ENCODE measurements around the gene GAS1.

GAS1 gene

GRCh38 chr9:86977205-86977835 is 30.0 kb upstream of the GAS1 start:
- H3K4me3 ChIP-seq (replicated peaks; ENCODE audit: low read depth, low read length), result no peak overlapping the region
- TF ChIP-seq, protein P1, sequence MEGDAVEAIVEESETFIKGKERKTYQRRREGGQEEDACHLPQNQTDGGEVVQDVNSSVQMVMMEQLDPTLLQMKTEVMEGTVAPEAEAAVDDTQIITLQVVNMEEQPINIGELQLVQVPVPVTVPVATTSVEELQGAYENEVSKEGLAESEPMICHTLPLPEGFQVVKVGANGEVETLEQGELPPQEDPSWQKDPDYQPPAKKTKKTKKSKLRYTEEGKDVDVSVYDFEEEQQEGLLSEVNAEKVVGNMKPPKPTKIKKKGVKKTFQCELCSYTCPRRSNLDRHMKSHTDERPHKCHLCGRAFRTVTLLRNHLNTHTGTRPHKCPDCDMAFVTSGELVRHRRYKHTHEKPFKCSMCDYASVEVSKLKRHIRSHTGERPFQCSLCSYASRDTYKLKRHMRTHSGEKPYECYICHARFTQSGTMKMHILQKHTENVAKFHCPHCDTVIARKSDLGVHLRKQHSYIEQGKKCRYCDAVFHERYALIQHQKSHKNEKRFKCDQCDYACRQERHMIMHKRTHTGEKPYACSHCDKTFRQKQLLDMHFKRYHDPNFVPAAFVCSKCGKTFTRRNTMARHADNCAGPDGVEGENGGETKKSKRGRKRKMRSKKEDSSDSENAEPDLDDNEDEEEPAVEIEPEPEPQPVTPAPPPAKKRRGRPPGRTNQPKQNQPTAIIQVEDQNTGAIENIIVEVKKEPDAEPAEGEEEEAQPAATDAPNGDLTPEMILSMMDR (IDR thresholded peaks at IDR 0.05; ENCODE audit: low read length, missing control alignments), result no peak
- peak; percentile 53 for DNase-seq (ENCODE audit: low read depth)

DNA sequence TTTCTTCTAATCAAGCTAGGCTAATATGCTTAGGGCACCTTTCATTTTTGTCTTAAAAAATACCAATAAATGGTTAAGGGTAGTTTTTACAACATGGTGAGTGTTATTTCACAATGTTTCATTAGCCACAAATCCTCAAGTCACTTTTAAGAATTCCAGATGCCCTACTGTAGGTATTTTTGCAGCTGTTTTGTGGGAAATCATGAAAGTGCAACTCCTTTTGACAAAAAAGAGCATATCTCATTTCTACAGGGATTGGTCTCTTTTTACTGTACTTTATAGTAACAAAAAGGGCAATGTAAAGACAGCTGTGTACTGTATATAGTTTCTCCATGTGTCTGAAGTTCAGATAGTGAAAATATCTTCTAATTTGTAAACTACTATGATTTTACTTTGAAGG is 28.3 kb upstream of the GAS1 start:
- DNase-seq (ENCODE audit: low read depth), result no peak
- TF ChIP-seq, protein P1 (IDR thresholded peaks at IDR 0.05; ENCODE audit: low read length, missing control alignments), result no peak
- H3K4me3 ChIP-seq (replicated peaks; ENCODE audit: low read depth, low read length), result no peak overlapping the region

GRCh38 chr9:86975036-86975435 is 27.7 kb upstream of the GAS1 start:
- TF ChIP-seq, protein P1 (IDR thresholded peaks at IDR 0.05; ENCODE audit: low read length, missing control alignments), result no peak
- no peak overlapping the region for H3K4me3 ChIP-seq (replicated peaks; ENCODE audit: low read depth, low read length)
- no peak for DNase-seq (ENCODE audit: low read depth)

GRCh38 chr9:86974421-86974820 is 27.1 kb upstream of the GAS1 start:
- no peak for DNase-seq (ENCODE audit: low read depth)
- no peak overlapping the region for H3K4me3 ChIP-seq (replicated peaks; ENCODE audit: low read depth, low read length)
- TF ChIP-seq, protein P1 (IDR thresholded peaks at IDR 0.05; ENCODE audit: low read length, missing control alignments), result no peak

- TF ChIP-seq, protein P1 (IDR thresholded peaks at IDR 0.05; ENCODE audit: low read length, missing control alignments), result no peak
- no peak for DNase-seq (ENCODE audit: low read depth)
- H3K4me3 ChIP-seq (replicated peaks; ENCODE audit: low read depth, low read length), result no peak overlapping the region
Measured at GRCh38 chr9:86971742-86972141, 24.4 kb upstream of the GAS1 start.

DNA sequence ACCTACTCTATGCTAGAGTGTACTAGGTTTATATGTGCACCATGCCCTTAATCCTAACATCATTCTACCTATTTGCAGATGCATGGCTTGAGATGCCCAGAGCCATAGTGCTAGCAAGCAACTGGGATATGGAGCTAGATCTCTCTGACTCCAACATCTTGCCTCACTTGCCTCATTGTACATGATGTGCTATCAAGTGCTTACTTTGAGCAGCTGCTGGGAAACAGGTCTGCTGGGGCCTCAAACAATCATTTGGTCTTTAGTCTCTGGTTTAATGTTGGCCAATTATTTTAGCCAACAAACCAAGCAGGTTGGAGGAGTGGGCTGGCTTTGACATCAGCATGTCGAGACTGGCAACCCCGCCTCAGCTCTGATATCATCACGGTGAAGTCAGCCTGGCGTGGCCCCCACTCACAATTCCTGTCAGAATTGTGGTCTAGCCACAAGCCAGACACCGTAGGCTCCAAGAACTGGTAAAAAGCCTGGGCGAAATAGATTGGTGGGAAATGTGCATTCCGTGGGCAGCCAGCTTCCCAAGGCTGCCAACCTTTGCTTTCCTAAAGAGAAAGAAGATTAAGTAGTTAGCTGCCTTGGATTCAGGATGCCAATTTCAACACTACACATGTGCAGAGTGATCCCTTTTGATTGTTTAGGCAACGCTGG is 21.1 kb upstream of the GAS1 start:
- H3K4me3 ChIP-seq (replicated peaks; ENCODE audit: low read depth, low read length), result no peak overlapping the region
- TF ChIP-seq, protein P1 (IDR thresholded peaks at IDR 0.05; ENCODE audit: low read length, missing control alignments), result no peak
- peak; percentile 56 for DNase-seq (ENCODE audit: low read depth)

Measured in fibroblast of pulmonary artery (primary cell).